ENCODE data around the gene NPLOC4. TPM values are rescaled to one million over a fixed set of nuclear protein-coding genes. Genes with fewer than 3 reads are reported as not detected.

NPLOC4 gene
- total and polyA plus RNA-seq, 9 of the 15 experiments (the other 6 are each of a cell fraction or from before 2014, with no cell fraction given) = 1.5 to 116 (median 64.5) TPM

DNA sequence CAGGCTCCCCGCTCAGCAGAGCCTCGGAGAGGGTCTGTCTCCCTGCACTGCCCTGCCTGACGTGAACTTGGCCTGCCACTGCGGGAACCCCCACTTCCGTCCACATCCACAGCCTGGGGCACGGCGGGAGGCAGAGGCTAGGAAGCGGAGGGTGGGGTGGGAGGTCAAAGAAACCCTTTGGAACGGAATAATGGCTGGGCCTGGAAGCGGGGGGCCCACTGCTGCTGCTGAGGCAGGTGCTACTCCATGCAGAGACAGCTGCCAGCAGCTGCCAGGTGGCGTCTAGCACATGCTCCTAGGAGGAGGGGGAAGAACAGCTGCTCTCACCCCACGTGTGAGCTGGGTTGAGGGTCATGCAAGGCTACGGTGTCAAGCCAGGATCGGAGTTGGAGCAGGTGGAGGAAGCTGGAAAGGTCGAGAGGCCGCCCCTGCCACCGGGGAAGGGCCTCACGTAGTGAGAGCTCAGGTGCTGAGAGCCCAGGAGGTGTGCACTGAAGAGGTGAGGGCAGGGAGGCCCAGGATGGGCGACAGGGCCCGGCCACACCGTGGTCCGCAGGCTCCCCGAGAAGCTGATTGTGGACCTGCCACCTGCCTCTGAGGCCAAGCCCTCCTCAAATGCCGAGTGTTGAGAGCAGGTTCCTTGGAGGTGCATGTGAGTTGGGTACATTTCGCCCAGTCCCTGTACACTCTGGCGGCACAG, 98.9 kb downstream of the NPLOC4 start (continued):
- TF ChIP-seq TFAP4 (CRISPR knock-in tag; IDR thresholded peaks at IDR 0.05; ENCODE audit: borderline replicate concordance) = 0 out of 2 replicates have a peak, but pooled peaks have one; percentile 47

GRCh38 chr17:81537343-81537855, 99.5 kb downstream of the NPLOC4 start:
- Histone ChIP-seq H3K9me3 (replicated peaks; ENCODE audit: control insufficient read depth, insufficient read depth, low read depth, low read length) (no peaks in the 10 kb centered on the region), H3K79me2 (ENCODE audit: control insufficient read depth, insufficient read depth, low read length) (no peaks in the 10 kb centered on the region), H3K9ac (ENCODE audit: insufficient read depth in 1 of 2, low read depth in 2 of 2, low read length in 2 of 2) (peak overlapping the region in 1 of 2 experiments; percentile 35; a peak in 1 of 4 replicates), H3K27me3 (ENCODE audit: control insufficient read depth in 2 of 2, insufficient read depth in 2 of 2, low read length in 2 of 2) (no peaks in the 10 kb centered on the region), H3K4me3 (no peak overlapping the region), H3K36me3 (ENCODE audit: control insufficient read depth, insufficient read depth, low read length) (peaks cover 27% of the 10 kb centered on the region; the same call in 2 of the 3 replicates), H4K20me1 (replicated peaks; ENCODE audit: control insufficient read depth, insufficient read depth, low read length) (peaks cover 13% of the 10 kb centered on the region; the same call in 1 of the 2 replicates), H3K9me1 (ENCODE audit: control insufficient read depth, insufficient read depth, low read length) (peaks cover 4% of the 10 kb centered on the region), H2AFZ (ENCODE audit: low read depth, low read length) (no peak overlapping the region), H3K27ac (ENCODE audit: extremely low read depth, low read depth, low read length) (no peak overlapping the region), H3K4me2 (ENCODE audit: insufficient read depth, low read length) (no peak overlapping the region), H3K4me1 (replicated peaks in 1 of 2; ENCODE audit: control insufficient read depth in 2 of 2, insufficient read depth in 2 of 2, low read length in 2 of 2) (peaks cover 0 to 63% of the 10 kb centered on the region in 2 experiments; a peak in 2 of 5 replicates)
- intact Hi-C loops (cut with micrococcal nuclease) (no loop called here), in situ Hi-C loops (cut with MboI) (no loop called here)
- POLR2A ChIA-PET = interaction anchor here (1.5 to 4.0 kb wide), 2 partner anchors 14 to 15 kb away, joined by 3 to 26 read pairs; partner anchors contain the start of gene FAAP100
- CTCF ChIA-PET (ENCODE audit: low intra/inter-chr PET ratio) = interaction anchor here (0.9 to 1.9 kb wide), 2 partner anchors 282 to 284 kb away, joined by 3 to 11 read pairs; no protein-coding TSS in a partner anchor
- BruUV-seq (replicated peaks) = no TSS peak
- ATAC-seq (peak; percentile 67), DNase-seq (ENCODE audit: extremely low read depth in 1 of 4, low spot score in 3 of 4) (peak in 2 of 4 experiments; percentile 54 to 59), FAIRE-seq (no peak)
- WGBS (ENCODE audit: insufficient coverage, low coverage, missing lambda C conversion rate) = 59% methylated on average over 7 of the region's 17 CpGs
- TF ChIP-seq CBX5 (IDR thresholded peaks at IDR 0.05; ENCODE audit: borderline replicate concordance, low read depth) (no peak), RAD21 (CRISPR knock-in tag; conservative IDR thresholded peaks at IDR 0.05 in 1 of 2, IDR thresholded peaks at IDR 0.05 in 1 of 2) (peak in 1 of 2 experiments; percentile 40; a peak in 1 of 4 replicates), MAFK (IDR thresholded peaks at IDR 0.05; ENCODE audit: low read length) (no peak), SUPT5H (IDR thresholded peaks at IDR 0.05) (peak; percentile 20), POLR2A (conservative IDR thresholded peaks at IDR 0.05) (peak; percentile 44; the same call in 1 of the 2 replicates), SMC3 (conservative IDR thresholded peaks at IDR 0.05; ENCODE audit: insufficient read depth, low read depth, low read length) (peak; percentile 28; the same call in 1 of the 2 replicates), HDAC3 (IDR thresholded peaks at IDR 0.05; ENCODE audit: borderline replicate concordance, partially characterized antibody) (no peak), STAG1 (CRISPR knock-in tag; IDR thresholded peaks at IDR 0.05; ENCODE audit: borderline replicate concordance) (peak; percentile 82; the same call in 1 of the 2 replicates), HNRNPK (IDR thresholded peaks at IDR 0.05; ENCODE audit: low read depth, low read length, poor library complexity, severe bottlenecking) (no peak), ZNF140 (CRISPR knock-in tag; IDR thresholded peaks at IDR 0.05) (no peak), PCBP1 (IDR thresholded peaks at IDR 0.05; ENCODE audit: low read depth, low read length, poor library complexity, severe bottlenecking) (peak; percentile 45)
- TF ChIP-seq, protein P1, sequence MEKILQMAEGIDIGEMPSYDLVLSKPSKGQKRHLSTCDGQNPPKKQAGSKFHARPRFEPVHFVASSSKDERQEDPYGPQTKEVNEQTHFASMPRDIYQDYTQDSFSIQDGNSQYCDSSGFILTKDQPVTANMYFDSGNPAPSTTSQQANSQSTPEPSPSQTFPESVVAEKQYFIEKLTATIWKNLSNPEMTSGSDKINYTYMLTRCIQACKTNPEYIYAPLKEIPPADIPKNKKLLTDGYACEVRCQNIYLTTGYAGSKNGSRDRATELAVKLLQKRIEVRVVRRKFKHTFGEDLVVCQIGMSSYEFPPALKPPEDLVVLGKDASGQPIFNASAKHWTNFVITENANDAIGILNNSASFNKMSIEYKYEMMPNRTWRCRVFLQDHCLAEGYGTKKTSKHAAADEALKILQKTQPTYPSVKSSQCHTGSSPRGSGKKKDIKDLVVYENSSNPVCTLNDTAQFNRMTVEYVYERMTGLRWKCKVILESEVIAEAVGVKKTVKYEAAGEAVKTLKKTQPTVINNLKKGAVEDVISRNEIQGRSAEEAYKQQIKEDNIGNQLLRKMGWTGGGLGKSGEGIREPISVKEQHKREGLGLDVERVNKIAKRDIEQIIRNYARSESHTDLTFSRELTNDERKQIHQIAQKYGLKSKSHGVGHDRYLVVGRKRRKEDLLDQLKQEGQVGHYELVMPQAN (IDR thresholded peaks at IDR 0.05; ENCODE audit: borderline replicate concordance) = no peak

All from K562 (cell line).